LNCaP clone FGC (cell line): ENCODE results near the gene ECI2.

ENCODE experiments used
- DNase-seq: peaks from one replicate; pipeline ENCODE4 v3.0.0-alpha.2; 2011; ENCODE audit warnings: low read depth
- H3K4me3 ChIP-seq: 2 replicates; pipeline ENCODE4 v1.5.1; 2011; ENCODE audit warnings: mild to moderate bottlenecking, low read depth, low read length, control low read depth
- CTCF ChIP-seq: IDR thresholded peaks from 2 replicates; pipeline ENCODE4 v1.5.1; 2012; ENCODE audit warnings: mild to moderate bottlenecking; ENCODE audit not compliant: control insufficient read depth, insufficient read depth; ENCODE audit errors: extremely low read depth

The ECI2 gene

GRCh38 chr6:4145083-4145482 lies 9.7 kb upstream of the ECI2 start:
- no peak for DNase-seq
- no peak for TF ChIP-seq CTCF
- no peak overlapping the region for H3K4me3 ChIP-seq

GRCh38 chr6:4139272-4139671 lies 3.9 kb upstream of the ECI2 start:
- DNase-seq, result no peak
- TF ChIP-seq CTCF, result no peak

GRCh38 chr6:4138186-4138585 lies 2.8 kb upstream of the ECI2 start:
- no peak for TF ChIP-seq CTCF
- no peak overlapping the region for H3K4me3 ChIP-seq
- no peak for DNase-seq

More at GRCh38 chr6:4139272-4139671, 3.9 kb upstream of the ECI2 start:
- H3K4me3 ChIP-seq, result no peak overlapping the region

GRCh38 chr6:4136354-4136831 lies 1.0 kb upstream of the ECI2 start:
- TF ChIP-seq CTCF, result no peak

GRCh38 chr6:4135665-4136353 lies 434 bp upstream of the ECI2 start:
- TF ChIP-seq CTCF, result no peak
- peak overlapping the region; percentile 62 for H3K4me3 ChIP-seq
- DNase-seq, result peak; percentile 67

More at GRCh38 chr6:4136354-4136831, 1.0 kb upstream of the ECI2 start:
- peak overlapping the region; percentile 62 for H3K4me3 ChIP-seq
- DNase-seq, result no peak

- no peak for DNase-seq
- peak overlapping the region; percentile 80 for H3K4me3 ChIP-seq
- no peak for TF ChIP-seq CTCF
These were observed 1.2 kb downstream of the ECI2 start for GRCh38 chr6:4133941-4134838.
